ENCODE data around the gene CGB8. TPM values are rescaled to one million over a fixed set of nuclear protein-coding genes. Genes with fewer than 3 reads are reported as not detected.

The CGB8 gene
- total RNA-seq, 1 experiment from 2014 or later = not detected

DNA sequence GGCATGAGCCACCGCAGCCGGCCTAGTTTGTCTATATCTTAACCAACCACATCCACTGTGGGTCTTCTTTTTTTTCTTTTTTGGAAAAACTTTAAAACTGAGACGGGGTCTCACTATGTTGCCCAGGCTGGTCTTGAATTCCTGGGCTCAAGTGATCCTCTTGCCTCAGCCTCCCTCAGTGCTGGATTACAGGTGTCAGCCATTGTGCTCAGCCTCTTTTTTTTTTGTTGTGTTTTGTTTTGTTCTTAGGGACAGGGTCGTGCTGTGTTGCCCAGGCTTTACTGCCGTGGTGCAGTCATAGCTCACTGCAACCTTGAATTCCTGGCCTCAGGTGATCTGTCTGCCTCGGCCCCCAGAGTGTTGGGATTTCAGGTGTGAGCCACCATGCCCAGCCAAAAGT is 43.8 kb upstream of the CGB8 start:
- no peaks in the 10 kb centered on the region for H3K27me3 ChIP-seq (replicated peaks; ENCODE audit: insufficient read depth, low read depth, low read length, poor library complexity)
- H3K4me1 ChIP-seq (ENCODE audit: insufficient read depth, low read length, poor library complexity, severe bottlenecking) = no peaks in the 10 kb centered on the region
- BruUV-seq (replicated peaks) = no TSS peak
- no peak overlapping the region for H3K27ac ChIP-seq (ENCODE audit: low read depth, low read length, poor library complexity, severe bottlenecking)
- POLR2A ChIA-PET (ENCODE audit: low non-redundant PET) = no interaction called here
- DNase-seq (ENCODE audit: low spot score) = no peak
- CTCF ChIA-PET = no interaction called here
- no peak overlapping the region for H3K4me3 ChIP-seq (ENCODE audit: low read depth, low read length, poor library complexity, severe bottlenecking)
- TF ChIP-seq, protein P1, sequence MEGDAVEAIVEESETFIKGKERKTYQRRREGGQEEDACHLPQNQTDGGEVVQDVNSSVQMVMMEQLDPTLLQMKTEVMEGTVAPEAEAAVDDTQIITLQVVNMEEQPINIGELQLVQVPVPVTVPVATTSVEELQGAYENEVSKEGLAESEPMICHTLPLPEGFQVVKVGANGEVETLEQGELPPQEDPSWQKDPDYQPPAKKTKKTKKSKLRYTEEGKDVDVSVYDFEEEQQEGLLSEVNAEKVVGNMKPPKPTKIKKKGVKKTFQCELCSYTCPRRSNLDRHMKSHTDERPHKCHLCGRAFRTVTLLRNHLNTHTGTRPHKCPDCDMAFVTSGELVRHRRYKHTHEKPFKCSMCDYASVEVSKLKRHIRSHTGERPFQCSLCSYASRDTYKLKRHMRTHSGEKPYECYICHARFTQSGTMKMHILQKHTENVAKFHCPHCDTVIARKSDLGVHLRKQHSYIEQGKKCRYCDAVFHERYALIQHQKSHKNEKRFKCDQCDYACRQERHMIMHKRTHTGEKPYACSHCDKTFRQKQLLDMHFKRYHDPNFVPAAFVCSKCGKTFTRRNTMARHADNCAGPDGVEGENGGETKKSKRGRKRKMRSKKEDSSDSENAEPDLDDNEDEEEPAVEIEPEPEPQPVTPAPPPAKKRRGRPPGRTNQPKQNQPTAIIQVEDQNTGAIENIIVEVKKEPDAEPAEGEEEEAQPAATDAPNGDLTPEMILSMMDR (conservative IDR thresholded peaks at IDR 0.05; ENCODE audit: low read depth, low read length) = no peak
- TF ChIP-seq EZH2 (IDR thresholded peaks at IDR 0.05; ENCODE audit: borderline replicate concordance, low read depth, low read length, poor library complexity, severe bottlenecking) = no peak
- intact Hi-C loops (cut with micrococcal nuclease; ENCODE audit: unreplicated experiment) = no loop called here
- H3K36me3 ChIP-seq (ENCODE audit: insufficient read depth, low read length, poor library complexity, severe bottlenecking) = peaks cover 90% of the 10 kb centered on the region
- H3K9me3 ChIP-seq (ENCODE audit: low read depth, low read length, poor library complexity, severe bottlenecking) = no peaks in the 10 kb centered on the region

DNA sequence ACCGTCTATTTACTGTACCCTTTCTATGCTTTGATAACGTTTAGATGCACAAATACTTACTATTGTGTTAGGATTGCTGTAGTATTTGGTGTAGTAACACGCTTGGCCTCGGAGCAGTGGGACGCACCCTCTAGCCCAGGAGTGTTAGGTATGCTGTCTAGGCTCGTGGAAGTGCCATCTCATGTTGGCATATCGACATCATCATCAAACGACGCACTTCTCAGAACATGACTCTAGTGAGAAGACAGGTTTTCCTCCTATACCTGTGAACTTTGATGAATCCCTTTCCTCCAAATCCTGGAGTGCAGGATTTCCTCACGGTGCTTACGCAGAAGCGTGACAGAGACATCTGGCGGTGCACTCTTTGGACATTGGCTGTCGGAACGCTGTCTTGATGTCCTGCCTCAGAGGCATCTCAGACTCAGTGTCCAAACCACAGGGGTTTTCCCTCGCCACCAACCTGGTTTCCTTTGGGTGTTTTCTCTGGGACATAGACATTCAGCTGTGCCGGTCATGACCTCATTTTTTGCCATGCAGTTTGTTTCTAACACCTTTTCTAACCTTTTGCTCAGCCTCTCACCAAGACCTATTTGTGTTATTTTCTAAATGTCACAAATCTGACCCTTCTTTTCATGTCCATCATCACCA is 42.6 kb upstream of the CGB8 start:
- DNase-seq (ENCODE audit: low spot score) = no peak
- Histone ChIP-seq H3K27ac (ENCODE audit: low read depth, low read length, poor library complexity, severe bottlenecking) (no peak overlapping the region), H3K27me3 (replicated peaks; ENCODE audit: insufficient read depth, low read depth, low read length, poor library complexity) (no peaks in the 10 kb centered on the region), H3K9me3 (ENCODE audit: low read depth, low read length, poor library complexity, severe bottlenecking) (no peaks in the 10 kb centered on the region), H3K4me3 (ENCODE audit: low read depth, low read length, poor library complexity, severe bottlenecking) (no peak overlapping the region), H3K36me3 (ENCODE audit: insufficient read depth, low read length, poor library complexity, severe bottlenecking) (peaks cover 86% of the 10 kb centered on the region), H3K4me1 (ENCODE audit: insufficient read depth, low read length, poor library complexity, severe bottlenecking) (peaks cover 4% of the 10 kb centered on the region)
- intact Hi-C loops (cut with micrococcal nuclease; ENCODE audit: unreplicated experiment) = no loop called here
- BruUV-seq (replicated peaks) = no TSS peak
- POLR2A ChIA-PET (ENCODE audit: low non-redundant PET) = interaction anchor here (0.6 kb wide), 1 partner anchor 17 kb away, joined by 3 read pairs; no protein-coding TSS in a partner anchor
- TF ChIP-seq EZH2 (IDR thresholded peaks at IDR 0.05; ENCODE audit: borderline replicate concordance, low read depth, low read length, poor library complexity, severe bottlenecking) = no peak
- TF ChIP-seq, protein P1 (conservative IDR thresholded peaks at IDR 0.05; ENCODE audit: low read depth, low read length) = no peak
- CTCF ChIA-PET = no interaction called here

DNA sequence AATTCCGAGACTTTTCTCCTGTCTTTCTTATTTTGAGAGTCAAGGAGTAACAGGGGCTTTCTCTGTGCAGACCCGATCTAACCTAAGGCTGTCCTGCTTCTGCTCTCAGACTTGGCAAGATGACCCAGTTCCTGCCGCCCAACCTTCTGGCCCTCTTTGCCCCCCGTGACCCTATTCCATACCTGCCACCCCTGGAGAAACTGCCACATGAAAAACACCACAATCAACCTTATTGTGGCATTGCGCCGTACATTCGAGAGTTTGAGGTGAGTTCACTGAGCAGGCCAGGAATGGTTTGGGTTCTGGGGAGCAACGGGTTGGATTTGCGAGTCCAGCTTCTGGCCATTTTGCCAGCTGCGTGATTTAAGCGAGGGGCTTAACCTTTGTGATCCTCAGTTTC is 37.4 kb upstream of the CGB8 start:
- H3K36me3 ChIP-seq (ENCODE audit: insufficient read depth, low read length, poor library complexity, severe bottlenecking) = peaks cover 40% of the 10 kb centered on the region
- TF ChIP-seq EZH2 (IDR thresholded peaks at IDR 0.05; ENCODE audit: borderline replicate concordance, low read depth, low read length, poor library complexity, severe bottlenecking) = no peak
- TF ChIP-seq, protein P1 (conservative IDR thresholded peaks at IDR 0.05; ENCODE audit: low read depth, low read length) = no peak
- no peaks in the 10 kb centered on the region for H3K9me3 ChIP-seq (ENCODE audit: low read depth, low read length, poor library complexity, severe bottlenecking)
- H3K27ac ChIP-seq (ENCODE audit: low read depth, low read length, poor library complexity, severe bottlenecking) = peak overlapping the region; percentile 97
- H3K4me3 ChIP-seq (ENCODE audit: low read depth, low read length, poor library complexity, severe bottlenecking) = peak overlapping the region; percentile 88
- H3K27me3 ChIP-seq (replicated peaks; ENCODE audit: insufficient read depth, low read depth, low read length, poor library complexity) = no peaks in the 10 kb centered on the region
- no peak for DNase-seq (ENCODE audit: low spot score)
- ChIA-PET CTCF (no interaction called here), POLR2A (ENCODE audit: low non-redundant PET) (no interaction called here)
- BruUV-seq (replicated peaks) = no TSS peak
- intact Hi-C loops (cut with micrococcal nuclease; ENCODE audit: unreplicated experiment) = no loop called here
- peaks cover 9% of the 10 kb centered on the region for H3K4me1 ChIP-seq (ENCODE audit: insufficient read depth, low read length, poor library complexity, severe bottlenecking)
